Measurements from ENCODE around the gene ERP27.

DNA sequence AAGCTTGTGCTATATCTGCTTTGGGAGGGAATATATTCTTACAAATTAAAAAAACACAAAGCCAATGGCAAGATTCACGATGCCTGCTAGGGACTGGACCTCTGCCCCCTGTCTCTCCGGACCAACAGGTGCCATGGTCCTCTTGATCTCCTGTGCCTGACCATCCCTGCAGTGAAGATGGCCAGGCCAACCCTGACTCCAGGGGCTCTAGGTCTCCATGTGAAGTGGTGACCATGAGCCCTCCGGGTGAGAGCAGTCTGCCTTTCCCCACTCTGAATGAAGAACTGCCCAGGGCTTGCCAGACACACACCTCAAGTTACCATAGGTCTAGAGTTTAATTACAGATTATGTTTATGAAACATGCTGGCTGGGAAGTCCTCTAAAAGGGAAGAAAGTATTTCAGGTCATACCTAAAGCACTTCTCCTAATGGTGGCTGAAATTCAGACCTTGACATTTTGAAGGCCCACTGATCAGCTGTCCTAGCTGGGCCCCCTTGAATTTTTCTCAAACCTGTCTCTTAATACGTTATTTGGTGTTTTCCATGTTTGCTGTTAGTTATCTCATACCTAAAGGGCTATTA lies 21.7 kb upstream of the ERP27 start:
- TF ChIP-seq, protein P1, sequence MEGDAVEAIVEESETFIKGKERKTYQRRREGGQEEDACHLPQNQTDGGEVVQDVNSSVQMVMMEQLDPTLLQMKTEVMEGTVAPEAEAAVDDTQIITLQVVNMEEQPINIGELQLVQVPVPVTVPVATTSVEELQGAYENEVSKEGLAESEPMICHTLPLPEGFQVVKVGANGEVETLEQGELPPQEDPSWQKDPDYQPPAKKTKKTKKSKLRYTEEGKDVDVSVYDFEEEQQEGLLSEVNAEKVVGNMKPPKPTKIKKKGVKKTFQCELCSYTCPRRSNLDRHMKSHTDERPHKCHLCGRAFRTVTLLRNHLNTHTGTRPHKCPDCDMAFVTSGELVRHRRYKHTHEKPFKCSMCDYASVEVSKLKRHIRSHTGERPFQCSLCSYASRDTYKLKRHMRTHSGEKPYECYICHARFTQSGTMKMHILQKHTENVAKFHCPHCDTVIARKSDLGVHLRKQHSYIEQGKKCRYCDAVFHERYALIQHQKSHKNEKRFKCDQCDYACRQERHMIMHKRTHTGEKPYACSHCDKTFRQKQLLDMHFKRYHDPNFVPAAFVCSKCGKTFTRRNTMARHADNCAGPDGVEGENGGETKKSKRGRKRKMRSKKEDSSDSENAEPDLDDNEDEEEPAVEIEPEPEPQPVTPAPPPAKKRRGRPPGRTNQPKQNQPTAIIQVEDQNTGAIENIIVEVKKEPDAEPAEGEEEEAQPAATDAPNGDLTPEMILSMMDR (IDR thresholded peaks at IDR 0.05 in 8 of 11, conservative IDR thresholded peaks at IDR 0.05 in 3 of 11), result no peak
- TF ChIP-seq POLR2A (IDR thresholded peaks at IDR 0.05) (no peak), POLR2AphosphoS5 (IDR thresholded peaks at IDR 0.05) (no peak)
